ENCODE data around the gene MC1R. TPM values are rescaled to one million over a fixed set of nuclear protein-coding genes. Genes with fewer than 3 reads are reported as not detected.
"Not testable (repeated sequence)": the region's sequence is repeated elsewhere in the genome, so short reads cannot be mapped to it uniquely, and the experiment has no call there.

The MC1R gene
- 4.9 TPM for polyA plus RNA-seq (ENCODE audit: insufficient read length)
- long read RNA-seq, donor 1, partial matches to known transcripts: 0 of 1 reads
- long read RNA-seq, donor 1, other reads (novel, unspliced or antisense): 0 of 1 reads
- long read RNA-seq, donor 2: 0 reads
- long read RNA-seq, donor 3, partial matches to known transcripts: 0 of 2 reads
- long read RNA-seq, donor 3, other reads (novel, unspliced or antisense): 0 of 2 reads
- long read RNA-seq, donor 4: 0 reads
- long read RNA-seq, donor 5, partial matches to known transcripts: 0 of 1 reads
- long read RNA-seq, donor 5, other reads (novel, unspliced or antisense): 0 of 1 reads
- long read RNA-seq, donor 6: 0 reads
- long read RNA-seq, donor 7, partial matches to known transcripts: 0 of 1 reads
- long read RNA-seq, donor 7, other reads (novel, unspliced or antisense): 0 of 1 reads
- long read RNA-seq, donor 8, partial matches to known transcripts: 0 of 2 reads
- long read RNA-seq, donor 8, other reads (novel, unspliced or antisense): 0 of 2 reads

GRCh38 chr16:89918453-89919347 is at the start of gene MC1R:
TSS of gene MC1R (plus strand) at chr16:89918862. CDS start at chr16:89919259, 397 bp downstream.
- DNase-seq: no peak

- no peak for DNase-seq
These were observed 48.8 kb upstream of the MC1R start for GRCh38 chr16:89869911-89870310.

DNA sequence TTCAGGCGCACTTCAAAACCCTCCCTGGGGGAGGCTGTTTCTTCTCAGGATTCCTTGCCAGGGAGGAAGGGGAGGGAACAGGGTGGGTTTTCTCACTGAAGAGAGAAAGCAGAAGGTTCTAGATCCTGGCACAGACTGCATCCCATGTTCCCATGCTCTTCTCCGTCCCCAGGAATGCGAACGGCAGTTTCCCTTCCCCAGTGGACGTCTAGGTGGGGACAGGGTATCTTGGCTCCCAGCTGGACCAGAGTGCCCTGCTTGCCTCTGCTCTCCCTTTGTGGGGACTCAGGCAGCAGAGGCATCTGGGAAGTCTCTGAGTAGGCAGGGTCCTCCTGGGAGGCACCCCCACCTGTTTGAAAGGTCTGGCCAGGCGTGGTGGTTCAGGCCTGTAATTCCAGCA is 48.2 kb upstream of the MC1R start:
- DNase-seq: no peak

DNA sequence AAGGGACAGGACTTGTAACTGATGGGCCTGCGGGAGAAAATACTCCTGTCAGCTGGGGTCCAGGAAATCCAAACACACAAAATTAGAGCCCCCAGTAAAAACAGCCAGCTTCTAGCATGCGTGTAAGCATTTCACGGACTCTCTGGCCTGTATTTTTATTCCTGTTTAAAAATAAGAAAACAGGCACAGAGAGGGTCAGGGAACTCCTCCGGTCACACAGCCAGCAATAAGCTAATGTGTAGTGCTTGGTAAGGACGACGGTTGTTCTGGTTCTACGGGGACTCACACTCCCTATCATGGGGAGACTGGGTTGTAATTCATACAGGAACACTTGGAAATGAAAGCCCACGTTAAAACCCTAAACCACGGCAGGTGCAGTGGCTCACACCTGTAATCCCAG is 46.8 kb upstream of the MC1R start:
- DNase-seq: no peak

DNA sequence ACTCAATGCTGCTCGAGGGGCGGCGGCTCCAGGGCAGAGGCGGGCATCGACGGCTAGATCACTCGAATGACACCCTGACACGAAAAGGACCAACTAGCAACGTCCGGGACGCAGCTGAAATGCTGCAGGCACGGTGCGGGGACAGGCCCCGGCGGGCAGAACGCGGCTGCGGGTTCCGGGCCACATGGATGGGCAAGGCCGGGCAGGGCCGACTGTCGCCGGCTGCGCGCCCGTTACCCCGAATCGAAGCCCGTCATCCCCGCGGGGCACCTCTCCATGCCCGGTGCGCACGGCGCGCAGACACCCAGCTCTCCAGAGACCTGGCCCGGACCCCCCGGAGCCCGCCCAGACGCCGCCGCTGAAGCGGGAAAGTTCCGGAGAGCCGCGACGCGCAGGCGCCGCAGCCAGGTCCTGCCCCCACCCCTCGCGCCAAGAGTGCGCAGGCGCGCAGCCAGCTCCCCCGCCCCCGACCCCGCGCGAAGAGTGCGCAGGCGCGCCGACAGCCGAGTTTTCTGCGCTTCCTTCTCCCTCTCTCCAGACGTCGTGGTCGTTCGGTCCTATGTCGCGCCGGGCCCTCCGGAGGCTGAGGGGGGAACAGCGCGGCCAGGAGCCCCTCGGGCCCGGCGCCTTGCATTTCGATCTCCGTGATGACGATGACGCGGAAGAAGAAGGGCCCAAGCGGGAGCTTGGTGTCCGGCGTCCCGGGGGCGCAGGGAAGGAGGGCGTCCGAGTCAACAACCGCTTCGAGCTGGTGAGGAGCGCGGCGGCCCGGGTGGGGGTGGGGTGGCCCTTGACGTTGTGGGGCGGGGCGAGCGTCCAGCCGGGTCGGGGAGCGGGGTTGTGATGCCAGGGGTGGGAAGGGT is 45.3 kb upstream of the MC1R start, which contains the start of gene TCF25:
Gene TCF25, plus strand, starts transcription at position 484 of the 863 bp plus-strand sequence. Its CDS starts 76 bp downstream, at position 560.
- peak; percentile 89 for DNase-seq

DNA sequence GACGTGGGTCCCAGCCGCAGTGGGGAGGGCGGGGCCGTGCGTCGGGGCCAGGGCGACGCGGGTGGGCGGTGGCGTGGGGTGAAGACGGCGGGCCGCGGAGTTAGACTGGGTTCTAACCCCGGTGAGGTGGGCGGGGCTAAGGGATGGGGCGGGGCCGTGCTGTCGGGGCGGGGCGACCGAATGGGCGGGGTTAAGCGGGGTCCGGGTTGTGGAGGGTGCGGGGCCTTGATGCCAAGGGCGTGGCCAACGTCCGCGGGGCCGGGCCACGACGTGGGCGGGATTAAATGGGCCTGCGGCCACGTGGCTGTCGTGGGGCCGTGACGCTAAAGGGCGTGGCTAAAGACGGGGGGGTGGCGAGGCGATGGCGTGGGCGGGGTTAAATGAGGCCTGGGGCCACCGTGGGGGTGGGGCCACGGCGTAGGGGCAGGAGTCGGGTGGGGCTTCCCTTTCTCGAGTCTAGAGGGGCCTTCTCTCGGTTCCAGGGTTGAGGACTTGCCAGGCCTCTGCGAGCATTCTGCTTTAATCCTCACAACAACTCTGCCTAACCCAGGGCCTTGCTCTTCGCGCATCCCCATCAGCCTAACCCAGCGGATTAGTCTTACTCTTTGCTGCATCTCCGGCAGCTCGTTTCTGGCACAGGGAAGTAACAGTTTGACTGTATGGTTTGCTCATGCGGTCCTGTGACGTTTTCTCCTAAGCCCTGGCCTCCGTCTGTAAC is 44.5 kb upstream of the MC1R start:
- DNase-seq: peak; percentile 89

GRCh38 chr16:89879123-89879522 is 39.5 kb upstream of the MC1R start:
- not testable (repeated sequence) for DNase-seq

- no peak for DNase-seq
These were observed 37.9 kb upstream of the MC1R start for GRCh38 chr16:89880477-89881367.

- no peak for DNase-seq
These were observed 37.3 kb upstream of the MC1R start for GRCh38 chr16:89881368-89881730.

DNA sequence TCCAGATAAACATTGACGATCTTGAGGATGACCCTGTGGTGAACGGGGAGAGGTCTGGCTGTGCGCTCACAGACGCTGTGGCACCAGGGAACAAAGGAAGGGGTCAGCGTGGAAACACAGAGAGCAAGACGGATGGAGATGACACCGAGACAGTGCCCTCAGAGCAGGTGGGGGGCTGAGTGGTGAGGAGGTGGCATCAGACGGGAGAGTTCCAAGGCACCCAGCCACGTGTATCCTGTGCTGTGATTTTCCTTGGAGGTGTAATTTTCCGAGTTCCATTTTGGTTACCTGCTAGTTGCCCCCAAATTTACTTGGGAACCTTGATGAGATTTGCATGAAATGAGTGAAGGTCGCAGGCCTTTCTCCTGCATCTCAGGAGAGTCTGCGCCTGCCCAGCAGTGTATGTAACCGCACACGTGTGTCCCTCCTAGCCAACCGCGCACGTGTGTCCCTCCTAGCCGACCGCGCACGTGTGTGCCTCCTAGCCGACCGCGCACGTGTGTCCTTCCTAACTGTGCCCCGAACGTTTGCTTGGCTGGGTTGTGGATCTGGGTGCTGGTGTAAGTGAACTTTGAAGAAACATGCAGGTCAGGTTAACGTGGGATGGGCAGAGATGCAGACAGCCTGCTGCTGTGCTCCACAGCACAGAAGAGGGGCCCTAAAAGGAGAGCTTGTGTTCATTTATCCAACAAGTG is 35.2 kb upstream of the MC1R start:
- no peak for DNase-seq

- no peak for DNase-seq
These were observed 34.6 kb upstream of the MC1R start for GRCh38 chr16:89884041-89884421.

- DNase-seq: no peak
These were observed 31.4 kb upstream of the MC1R start for GRCh38 chr16:89887243-89887642.

- DNase-seq: no peak
These were observed 28.5 kb upstream of the MC1R start for GRCh38 chr16:89890200-89890599.

DNA sequence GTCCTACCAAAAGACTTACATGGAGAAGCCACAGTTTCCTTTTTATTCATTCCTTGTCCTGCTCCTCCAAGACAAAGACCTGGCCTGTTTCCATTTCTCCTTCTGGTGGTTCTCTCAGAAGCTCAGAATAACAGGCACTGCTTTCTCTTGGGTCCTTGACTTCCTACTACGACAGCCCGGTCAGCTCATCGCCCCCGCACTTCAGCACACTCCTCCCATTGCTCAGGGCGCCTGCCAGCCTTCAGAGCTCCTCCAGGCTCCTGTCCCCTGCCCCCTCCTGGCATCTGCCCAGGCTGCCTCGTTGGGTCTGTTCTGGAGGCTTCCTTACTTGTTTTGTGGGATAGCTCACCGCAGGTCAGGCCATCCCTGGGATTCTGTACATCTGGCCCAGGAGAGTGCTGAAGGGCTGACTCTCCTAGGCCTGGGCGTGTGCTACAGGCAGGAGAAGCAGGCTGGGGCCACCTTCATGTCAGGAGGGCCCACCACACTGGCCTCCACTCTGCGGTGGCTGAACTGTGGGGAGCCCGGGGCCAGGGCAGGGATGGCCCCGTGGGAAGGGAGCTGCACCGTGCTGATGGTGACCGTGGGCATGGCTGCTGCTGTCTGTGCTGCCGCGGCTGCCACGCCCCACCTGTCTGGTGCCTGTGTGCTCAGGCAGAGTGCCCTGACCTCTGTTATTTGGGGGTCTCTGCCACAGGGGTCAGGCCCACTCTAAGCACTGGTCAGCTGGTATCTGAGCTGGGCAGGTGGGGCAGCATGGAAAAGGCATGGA is 27.6 kb upstream of the MC1R start:
- no peak for DNase-seq

DNA sequence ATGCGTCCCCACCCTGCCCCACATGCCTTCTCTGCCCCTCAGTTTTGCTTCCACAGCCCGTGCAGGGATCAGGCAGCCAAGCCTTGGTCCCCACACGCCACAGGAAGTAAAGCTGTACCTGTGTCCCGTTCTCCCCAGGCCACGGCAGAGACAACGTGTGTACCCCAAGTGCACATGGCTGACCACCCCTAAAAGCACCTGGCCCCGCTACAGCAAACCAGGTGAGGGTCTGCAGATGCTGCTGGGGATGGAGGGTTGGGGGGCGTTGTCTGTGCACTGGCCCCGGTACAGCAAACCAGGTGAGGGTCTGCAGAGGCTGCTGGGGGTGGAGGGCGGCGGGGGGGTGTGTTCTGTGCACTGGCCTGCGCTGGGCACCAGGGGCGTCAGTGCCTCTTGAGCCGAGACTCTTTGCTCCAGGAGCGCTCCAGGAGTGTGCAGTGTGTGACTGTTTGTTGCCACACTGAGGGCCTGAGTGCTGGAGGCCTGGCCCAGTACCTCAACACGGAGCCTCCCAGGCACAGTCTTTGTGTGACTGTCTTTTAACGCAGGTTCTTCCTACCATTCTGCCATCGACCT is 26.5 kb upstream of the MC1R start:
- no peak for DNase-seq

GRCh38 chr16:89892635-89893034 is 26.0 kb upstream of the MC1R start:
- no peak for DNase-seq

GRCh38 chr16:89893642-89894548 is 24.8 kb upstream of the MC1R start:
- no peak for DNase-seq

Measured in left kidney (tissue), 8 donors.